Adrenal gland (tissue), 12 donors: ENCODE data around the gene TMEM196. TPM values are rescaled to one million over a fixed set of nuclear protein-coding genes. Genes with fewer than 3 reads are reported as not detected.
"Not testable (repeated sequence)": the region's sequence is repeated elsewhere in the genome, so short reads cannot be mapped to it uniquely, and the experiment has no call there.

Experiments used
- DNase-seq, 7 donors: peaks; one replicate each; pipeline ENCODE4 v3.0.0-alpha.2; 2019 to 2020
- H3K27ac ChIP-seq, 5 donors: fragments of 200-600 bp; sonication (generic) in 4 of 5; 1 replicate in 3 of 5; 2 replicates in 2 of 5; pipeline versions ENCODE4 v1.5.1 to v1.8.0; 2016 to 2020; ENCODE audit warnings: mild to moderate bottlenecking in 1 of 5
- H3K27me3 ChIP-seq: fragments of 200-600 bp; 2 replicates; pipeline ENCODE4 v1.8.0; 2021
- H3K36me3 ChIP-seq, 2 donors: fragments of 200-600 bp; replicated peaks in 1 of 2; 1 replicate in 1 of 2; 2 replicates in 1 of 2; pipeline versions ENCODE4 v1.5.1 to v1.8.0; 2018 to 2022
- H3K4me1 ChIP-seq, 2 donors: fragments of 200-600 bp; replicated peaks in 1 of 2; 1 replicate in 1 of 2; 2 replicates in 1 of 2; pipeline versions ENCODE4 v1.5.1 to v1.8.0; 2018 to 2021
- H3K4me3 ChIP-seq, 4 donors: fragments of 200-600 bp; sonication (generic) in 3 of 4; one replicate each; pipeline ENCODE4 v1.5.1; 2016 to 2018
- H3K9me3 ChIP-seq, 3 donors: fragments of 200-600 bp; sonication (generic) in 1 of 3; replicated peaks in 1 of 3; 1 replicate in 2 of 3; 2 replicates in 1 of 3; pipeline versions ENCODE4 v1.5.1 to v1.8.0; 2016 to 2021
- CTCF ChIP-seq, 6 experiments: fragments of 450-650 bp in 4 of 6; fragments of 200-600 bp in 2 of 6; sonication (generic) in 1 of 6; IDR thresholded peaks; 1 replicate in 5 of 6; 2 replicates in 1 of 6; pipeline versions ENCODE4 v1.5.1 to v1.8.0; 2016 to 2021; ENCODE audit warnings: antibody characterized with exemption in 6 of 6, mild to moderate bottlenecking in 2 of 6, moderate library complexity in 1 of 6
- POLR2A ChIP-seq, 2 donors: fragments of 450-650 bp; IDR thresholded peaks; one replicate each; pipeline ENCODE4 v1.6.1; 2017; ENCODE audit warnings: antibody characterized with exemption in 2 of 2, mild to moderate bottlenecking in 2 of 2, moderate library complexity in 1 of 2
- WGBS, 4 donors: extraction: QIAGEN DNeasy Blood & Tissue Kit in 2 of 4; methylation state at CpG; one replicate each; pipeline versions ENCODE4 v1.1.5 to v1.1.7; 2013 to 2017; 5-methylcytosine and 5-hydroxymethylcytosine counted together
- intact Hi-C, 2 donors: fragments of 100-400 bp; cut with DNase I; formaldehyde crosslinking; loops; one replicate each; pipeline versions ENCODE4 v1.14.1 to v1.15.0; 2022 to 2023
- polyA plus RNA-seq, 3 donors: library from polyadenylated mRNA; stranded (reverse); fragments of 200-250 nt in 2 of 3; fragments of 350-450 nt in 1 of 3; fragmentation: Illumina TruSeq in 1 of 3; extraction: RNeasy Lipid Tissue Mini Kit (QIAGEN cat#74804) in 1 of 3; gene quantifications; one replicate each; pipeline ENCODE4 v1.2.3, GENCODE V29; 2013 to 2014
- total RNA-seq, 9 donors: library from RNA; depleted of rRNA in 4 of 9; stranded (reverse); fragments of >200 nt in 4 of 9; fragments of 120-200 nt in 1 of 9; fragmentation: NEBNext Ultra II Directional in 1 of 9; extraction: Animal tissue kit (Norgen Biotek cat#: 25700) in 1 of 9; gene quantifications; one replicate each; pipeline versions ENCODE4 v1.1.0 to v1.2.4, GENCODE V29; 2013 to 2023
- donor health status: healthy with polysubstance abuse.
- donor health status: Bipolar disorder and iron deficiency.
- donor health status: DM: yes; HTN: yes; CAD: no.
- donor health status: DM: no; HTN: no; CAD: no.
- donor health status: DM: no; HTN: no; CAD: no.
- donor health status: DM: yes; HTN: yes; CAD: no.

TMEM196 gene
- total and polyA plus RNA-seq, 12 donors, result 0.06 to 1.1 (median 0.16) TPM; not detected in 1

- no peaks in the 10 kb centered on the region for H3K27me3 ChIP-seq
- 95 to 98% (median 96%) methylated on average over 15 to 26 of the region's 26 CpGs for WGBS, 4 donors
- no peak overlapping the region for H3K27ac ChIP-seq
- no peak for DNase-seq
- H3K9me3 ChIP-seq, result no peaks in the 10 kb centered on the region
- H3K4me3 ChIP-seq, result no peak overlapping the region
- intact Hi-C loops, result no loop called here
- peaks cover 0 to 5% of the 10 kb centered on the region in 2 donors for H3K4me1 ChIP-seq
- no peak for TF ChIP-seq POLR2A (IDR thresholded peaks at IDR 0.05)
- TF ChIP-seq CTCF (IDR thresholded peaks at IDR 0.05), result no peak
- no peaks in the 10 kb centered on the region for H3K36me3 ChIP-seq
Measured at GRCh38 chr7:19692111-19692828, 81.1 kb downstream of the TMEM196 start.

GRCh38 chr7:19690736-19691135, 82.7 kb downstream of the TMEM196 start:
- WGBS, 4 donors, result 0 to 48% (median 27%) methylated on average over 1 of the region's 1 CpG
- TF ChIP-seq POLR2A (IDR thresholded peaks at IDR 0.05) (no peak), CTCF (IDR thresholded peaks at IDR 0.05) (no peak)
- Histone ChIP-seq H3K9me3 (no peaks in the 10 kb centered on the region), H3K36me3 (no peaks in the 10 kb centered on the region), H3K4me1 (peaks cover 0 to 5% of the 10 kb centered on the region in 2 donors), H3K27ac (no peak overlapping the region), H3K4me3 (no peak overlapping the region), H3K27me3 (no peaks in the 10 kb centered on the region)
- intact Hi-C loops, result no loop called here
- DNase-seq, result no peak

DNA sequence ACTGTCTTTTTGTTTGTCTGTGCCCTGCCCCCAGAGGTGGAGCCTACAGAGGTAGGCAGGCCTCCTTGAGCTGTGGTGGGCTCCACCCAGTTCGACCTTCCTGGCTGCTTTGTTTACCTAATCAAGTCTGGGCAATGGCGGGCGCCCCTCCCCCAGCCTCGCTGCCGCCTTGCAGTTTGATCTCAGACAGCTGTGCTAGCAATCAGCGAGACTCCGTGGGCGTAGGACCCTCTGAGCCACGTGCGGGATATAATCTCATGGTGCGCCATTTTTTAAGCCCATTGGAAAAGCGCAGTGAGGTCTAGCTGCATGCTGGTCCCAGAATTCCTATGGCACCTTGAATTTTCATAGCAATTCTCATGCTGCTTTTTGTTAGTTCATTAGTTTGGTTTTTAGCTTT, 84.3 kb downstream of the TMEM196 start:
- H3K4me1 ChIP-seq, H3K9me3 ChIP-seq, H3K27ac ChIP-seq, H3K27me3 ChIP-seq, H3K4me3 ChIP-seq, H3K36me3 ChIP-seq, intact Hi-C loops, DNase-seq: not testable (repeated sequence)
- WGBS, 4 donors, result 70 to 81% (median 76%) methylated on average over 4 to 12 of the region's 12 CpGs

DNA sequence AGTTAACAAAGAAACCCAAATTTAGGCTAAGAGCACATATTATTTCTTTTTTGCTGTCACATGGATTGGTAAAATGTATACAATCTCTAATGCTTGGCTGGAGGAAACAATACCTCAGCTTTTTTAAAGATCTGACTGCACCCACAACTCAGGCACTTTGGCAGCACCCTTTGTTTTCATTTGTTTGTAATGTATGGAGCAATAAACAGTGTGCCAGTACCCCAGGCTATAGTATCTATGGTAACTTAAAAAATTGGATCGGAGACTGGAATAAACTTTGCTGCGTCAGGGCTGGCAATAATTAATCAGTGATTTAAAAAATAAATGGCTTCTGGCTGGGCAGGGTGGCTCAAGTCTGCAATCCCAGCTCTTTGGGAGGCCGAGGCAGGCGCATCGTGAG, 91.8 kb downstream of the TMEM196 start:
- Histone ChIP-seq H3K4me3 (no peak overlapping the region), H3K9me3 (no peaks in the 10 kb centered on the region), H3K36me3 (no peaks in the 10 kb centered on the region), H3K27me3 (no peaks in the 10 kb centered on the region), H3K4me1 (no peaks in the 10 kb centered on the region), H3K27ac (no peak overlapping the region)
- no peak for DNase-seq
- intact Hi-C loops, result no loop called here
- 87 to 95% (median 92%) methylated on average over 4 to 5 of the region's 5 CpGs for WGBS, 4 donors
- no peak for TF ChIP-seq CTCF (IDR thresholded peaks at IDR 0.05)
- TF ChIP-seq POLR2A (IDR thresholded peaks at IDR 0.05), result no peak

- H3K9me3 ChIP-seq, result no peaks in the 10 kb centered on the region
- H3K27me3 ChIP-seq, result no peaks in the 10 kb centered on the region
- no peaks in the 10 kb centered on the region for H3K4me1 ChIP-seq
- TF ChIP-seq POLR2A (IDR thresholded peaks at IDR 0.05) (no peak), CTCF (IDR thresholded peaks at IDR 0.05) (no peak)
- WGBS, 4 donors, result 49 to 67% (median 58%) methylated on average over 2 of the region's 2 CpGs
- H3K4me3 ChIP-seq, result no peak overlapping the region
- H3K36me3 ChIP-seq, result no peaks in the 10 kb centered on the region
- intact Hi-C loops, result no loop called here
- DNase-seq, result no peak
- no peak overlapping the region for H3K27ac ChIP-seq
Measured at GRCh38 chr7:19677180-19677579, 96.2 kb downstream of the TMEM196 start.
